Skeletal muscle satellite cell (primary cell): ENCODE measurements around the gene GJD4.

Experiments
- H3K27me3 ChIP-seq: 2 replicates; pipeline ENCODE4 v1.7.0; 2013; ENCODE audit warnings: low read length; ENCODE audit not compliant: control insufficient read depth, insufficient read depth
- H3K36me3 ChIP-seq: 2 replicates; pipeline ENCODE4 v1.7.0; 2013; ENCODE audit warnings: mild to moderate bottlenecking, control low read depth, low read length; ENCODE audit not compliant: insufficient read depth
- H3K4me1 ChIP-seq: 2 replicates; pipeline ENCODE4 v1.7.0; 2013; ENCODE audit warnings: low read length; ENCODE audit not compliant: control insufficient read depth, insufficient read depth
- H3K4me2 ChIP-seq: 2 replicates; pipeline ENCODE4 v1.7.0; 2013; ENCODE audit warnings: mild to moderate bottlenecking, low read length
- H3K4me3 ChIP-seq: 2 replicates; pipeline ENCODE4 v1.7.0; 2013; ENCODE audit warnings: low read length
- H3K9ac ChIP-seq: 2 replicates; pipeline ENCODE4 v1.7.0; 2013; ENCODE audit warnings: mild to moderate bottlenecking, low read depth, low read length, moderate library complexity
- H3K9me3 ChIP-seq: replicated peaks from 2 replicates; pipeline ENCODE4 v1.7.0; 2013; ENCODE audit warnings: mild to moderate bottlenecking, control low read depth, low read length

Gene GJD4

DNA sequence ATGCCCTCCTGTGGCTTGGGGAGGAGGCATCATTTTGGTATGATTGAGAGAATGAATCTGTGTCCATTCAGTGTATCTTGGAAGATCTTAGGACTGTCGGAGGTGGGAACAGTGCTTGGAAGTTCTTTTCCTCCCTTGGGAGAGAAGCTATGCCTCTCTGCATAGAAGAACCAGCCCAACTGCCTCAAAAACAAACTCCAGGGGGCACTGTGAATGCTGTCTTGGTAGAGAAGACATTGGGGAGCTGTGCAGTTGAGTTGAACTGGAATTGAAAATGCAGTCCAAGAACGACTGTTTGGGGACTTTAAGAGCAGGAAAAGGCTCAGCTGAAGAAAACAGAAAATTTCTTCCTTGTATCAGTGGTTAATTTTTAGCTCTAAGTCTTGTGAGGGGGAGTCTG is 4.9 kb upstream of the GJD4 start:
- no peak overlapping the region for H3K4me2 ChIP-seq

DNA sequence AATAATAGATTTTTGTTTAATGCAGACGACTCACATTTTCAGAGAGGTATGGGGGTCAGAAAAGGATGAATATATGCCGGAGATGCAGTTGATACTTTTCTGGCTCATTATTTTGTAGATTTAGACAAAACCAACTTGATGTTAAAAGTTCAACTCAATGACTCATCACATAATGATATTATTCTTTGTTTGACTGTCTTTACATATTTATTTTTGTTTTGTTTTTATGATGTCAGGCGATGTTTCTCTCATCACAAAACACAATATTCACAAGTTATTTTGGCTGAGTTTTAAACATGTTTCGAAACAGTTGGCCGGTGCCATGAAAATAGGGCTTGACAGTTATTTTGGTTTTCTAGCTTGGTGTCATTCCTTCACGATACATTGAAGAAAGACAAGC is 1.3 kb downstream of the GJD4 start:
- no peaks in the 10 kb centered on the region for H3K36me3 ChIP-seq
- H3K9ac ChIP-seq = no peak overlapping the region
- H3K4me2 ChIP-seq = peak overlapping the region; percentile 72
- no peak overlapping the region for H3K4me3 ChIP-seq
- peaks cover 15% of the 10 kb centered on the region for H3K4me1 ChIP-seq
- no peaks in the 10 kb centered on the region for H3K9me3 ChIP-seq
- H3K27me3 ChIP-seq = peaks cover 64% of the 10 kb centered on the region

More for the DNA sequence above, 4.9 kb upstream of the GJD4 start:
- Histone ChIP-seq H3K27me3 (peaks cover 39% of the 10 kb centered on the region), H3K4me3 (no peak overlapping the region), H3K4me1 (no peaks in the 10 kb centered on the region), H3K9ac (no peak overlapping the region), H3K36me3 (no peaks in the 10 kb centered on the region), H3K9me3 (no peaks in the 10 kb centered on the region)

DNA sequence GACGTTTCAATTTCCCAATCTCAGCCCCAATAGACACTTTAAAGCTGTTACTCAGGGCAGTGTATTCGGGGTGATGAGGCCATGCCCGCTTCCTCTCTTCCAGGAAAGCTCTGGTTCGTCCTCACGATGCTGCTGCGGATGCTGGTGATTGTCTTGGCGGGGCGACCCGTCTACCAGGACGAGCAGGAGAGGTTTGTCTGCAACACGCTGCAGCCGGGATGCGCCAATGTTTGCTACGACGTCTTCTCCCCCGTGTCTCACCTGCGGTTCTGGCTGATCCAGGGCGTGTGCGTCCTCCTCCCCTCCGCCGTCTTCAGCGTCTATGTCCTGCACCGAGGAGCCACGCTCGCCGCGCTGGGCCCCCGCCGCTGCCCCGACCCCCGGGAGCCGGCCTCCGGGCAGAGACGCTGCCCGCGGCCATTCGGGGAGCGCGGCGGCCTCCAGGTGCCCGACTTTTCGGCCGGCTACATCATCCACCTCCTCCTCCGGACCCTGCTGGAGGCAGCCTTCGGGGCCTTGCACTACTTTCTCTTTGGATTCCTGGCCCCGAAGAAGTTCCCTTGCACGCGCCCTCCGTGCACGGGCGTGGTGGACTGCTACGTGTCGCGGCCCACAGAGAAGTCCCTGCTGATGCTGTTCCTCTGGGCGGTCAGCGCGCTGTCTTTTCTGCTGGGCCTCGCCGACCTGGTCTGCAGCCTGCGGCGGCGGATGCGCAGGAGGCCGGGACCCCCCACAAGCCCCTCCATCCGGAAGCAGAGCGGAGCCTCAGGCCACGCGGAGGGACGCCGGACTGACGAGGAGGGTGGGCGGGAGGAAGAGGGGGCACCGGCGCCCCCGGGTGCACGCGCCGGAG is 2.6 kb downstream of the GJD4 start:
- peaks cover 15% of the 10 kb centered on the region for H3K4me1 ChIP-seq
- peak overlapping the region; percentile 58 for H3K4me3 ChIP-seq
- no peaks in the 10 kb centered on the region for H3K9me3 ChIP-seq
- no peak overlapping the region for H3K9ac ChIP-seq
- H3K36me3 ChIP-seq = no peaks in the 10 kb centered on the region
- peak overlapping the region; percentile 72 for H3K4me2 ChIP-seq
- H3K27me3 ChIP-seq = peaks cover 72% of the 10 kb centered on the region

DNA sequence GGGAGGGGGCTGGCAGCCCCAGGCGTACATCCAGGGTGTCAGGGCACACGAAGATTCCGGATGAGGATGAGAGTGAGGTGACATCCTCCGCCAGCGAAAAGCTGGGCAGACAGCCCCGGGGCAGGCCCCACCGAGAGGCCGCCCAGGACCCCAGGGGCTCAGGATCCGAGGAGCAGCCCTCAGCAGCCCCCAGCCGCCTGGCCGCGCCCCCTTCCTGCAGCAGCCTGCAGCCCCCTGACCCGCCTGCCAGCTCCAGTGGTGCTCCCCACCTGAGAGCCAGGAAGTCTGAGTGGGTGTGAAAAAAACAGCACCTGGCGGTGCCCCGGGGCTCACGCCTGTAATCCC is 3.2 kb downstream of the GJD4 start:
- Histone ChIP-seq H3K27me3 (peaks cover 73% of the 10 kb centered on the region), H3K36me3 (no peaks in the 10 kb centered on the region), H3K9ac (no peak overlapping the region), H3K4me2 (peak overlapping the region; percentile 72), H3K4me3 (peak overlapping the region; percentile 58), H3K9me3 (no peaks in the 10 kb centered on the region), H3K4me1 (peaks cover 15% of the 10 kb centered on the region)

DNA sequence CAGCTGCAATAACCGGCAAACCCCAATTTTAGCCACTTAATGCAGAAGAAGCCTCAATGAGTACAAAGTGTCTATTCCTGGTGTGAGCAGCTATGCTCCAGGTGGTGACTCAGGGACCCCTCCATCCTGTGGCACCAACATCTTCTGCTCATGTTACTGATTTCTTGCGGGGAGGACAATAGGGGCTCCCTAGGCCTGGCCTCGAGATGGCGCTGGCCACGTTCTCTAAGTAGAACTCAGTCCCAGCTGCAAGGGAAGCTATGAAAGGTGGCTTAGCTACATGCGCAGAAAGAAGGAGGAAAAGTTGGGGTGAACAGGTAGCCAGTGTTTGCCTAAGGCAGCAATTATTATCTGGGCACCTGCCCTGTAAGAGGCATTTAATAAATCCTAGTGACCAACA is 6.6 kb downstream of the GJD4 start:
- Histone ChIP-seq H3K9ac (no peak overlapping the region), H3K4me3 (no peak overlapping the region), H3K4me2 (no peak overlapping the region), H3K9me3 (no peaks in the 10 kb centered on the region), H3K36me3 (no peaks in the 10 kb centered on the region), H3K27me3 (peaks cover 69% of the 10 kb centered on the region), H3K4me1 (peaks cover 8% of the 10 kb centered on the region)

DNA sequence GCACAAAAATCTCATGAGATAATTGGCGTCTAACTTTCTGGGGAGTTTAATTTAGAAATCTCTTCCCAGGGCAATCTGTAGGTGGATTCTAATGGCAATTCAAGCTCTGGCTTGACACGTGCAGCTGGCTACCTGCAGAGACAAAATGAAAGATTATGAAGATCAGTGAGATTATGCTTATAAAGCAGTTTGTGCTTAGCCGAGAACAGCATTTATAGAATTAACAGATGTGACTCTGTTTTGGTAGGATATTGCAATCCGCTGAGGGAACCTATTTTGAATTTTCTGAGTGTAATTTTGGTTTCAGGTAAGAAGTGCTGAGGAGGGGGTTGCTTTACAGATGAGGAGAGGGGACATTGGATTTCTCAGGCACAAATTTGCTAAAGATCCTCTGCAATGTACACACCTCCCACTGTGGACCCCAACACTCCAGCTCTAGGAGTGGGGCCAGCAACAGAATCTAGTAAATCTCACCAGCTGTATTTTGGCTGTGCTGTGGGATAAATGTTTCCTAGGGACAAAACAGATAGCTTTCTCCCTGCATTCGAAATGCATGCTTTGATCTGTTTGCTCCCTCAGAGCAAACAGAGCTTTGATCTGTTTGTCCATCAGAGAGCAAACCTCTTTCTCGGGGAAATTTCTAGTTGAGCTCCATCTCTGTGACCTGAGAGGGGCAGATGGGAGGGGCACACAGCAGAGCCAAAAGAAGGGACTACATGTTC is 7.4 kb downstream of the GJD4 start:
- Histone ChIP-seq H3K9ac (no peak overlapping the region), H3K36me3 (no peaks in the 10 kb centered on the region), H3K9me3 (no peaks in the 10 kb centered on the region), H3K27me3 (peaks cover 63% of the 10 kb centered on the region), H3K4me1 (peaks cover under 1% of the 10 kb centered on the region), H3K4me2 (no peak overlapping the region), H3K4me3 (no peak overlapping the region)

DNA sequence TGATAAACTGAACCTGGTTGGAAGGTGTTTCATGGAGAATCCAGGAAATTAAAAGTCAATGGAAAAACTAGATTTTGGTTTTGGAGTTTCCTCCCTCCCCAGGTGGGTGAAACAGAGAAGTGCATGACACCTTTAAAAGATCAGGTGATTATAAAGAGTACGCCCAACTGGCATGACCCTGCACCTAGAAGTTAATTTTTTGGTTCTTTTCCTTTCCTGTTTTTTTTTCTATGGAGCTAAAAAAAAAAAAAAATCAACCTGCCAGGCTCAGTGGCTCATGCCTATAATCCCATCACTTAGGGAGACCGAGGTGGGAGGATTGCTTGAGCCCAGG is 7.9 kb downstream of the GJD4 start:
- H3K4me1 ChIP-seq = no peaks in the 10 kb centered on the region

DNA sequence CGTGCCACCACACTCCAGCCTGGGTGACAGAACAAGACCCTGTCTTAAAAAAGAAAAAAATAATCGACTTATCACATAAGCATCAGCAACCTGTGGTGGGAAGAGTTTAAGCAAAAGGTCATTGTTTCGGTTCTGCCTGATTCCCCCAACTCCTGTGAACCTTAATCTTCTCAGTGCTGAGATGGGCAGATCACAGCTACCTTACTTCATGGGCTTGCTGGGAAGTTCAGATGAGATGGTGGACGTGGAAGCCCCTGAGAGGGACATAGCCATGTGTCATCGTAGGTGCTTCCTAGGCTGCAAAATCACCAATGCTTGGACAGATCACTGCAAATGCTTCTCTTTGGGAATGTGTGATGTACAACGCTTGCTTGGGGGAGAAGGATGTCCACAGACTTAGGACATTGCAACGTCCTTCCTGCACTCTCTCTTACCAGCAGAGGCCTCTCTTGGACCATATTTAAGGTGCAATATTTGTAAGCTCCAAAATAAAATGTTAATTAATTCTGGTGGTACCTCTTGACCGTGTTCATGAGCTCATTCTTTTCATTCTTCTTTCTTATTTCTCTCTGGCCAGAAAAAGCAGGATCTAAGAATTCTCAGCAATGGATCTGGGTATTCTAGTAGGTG is 8.6 kb downstream of the GJD4 start:
- Histone ChIP-seq H3K4me2 (no peak overlapping the region), H3K4me1 (no peaks in the 10 kb centered on the region)

More for the DNA sequence above, 7.9 kb downstream of the GJD4 start:
- H3K9ac ChIP-seq = no peak overlapping the region
- no peaks in the 10 kb centered on the region for H3K9me3 ChIP-seq
- H3K27me3 ChIP-seq = peaks cover 59% of the 10 kb centered on the region
- H3K36me3 ChIP-seq = no peaks in the 10 kb centered on the region
- H3K4me2 ChIP-seq = no peak overlapping the region
- H3K4me3 ChIP-seq = no peak overlapping the region

DNA sequence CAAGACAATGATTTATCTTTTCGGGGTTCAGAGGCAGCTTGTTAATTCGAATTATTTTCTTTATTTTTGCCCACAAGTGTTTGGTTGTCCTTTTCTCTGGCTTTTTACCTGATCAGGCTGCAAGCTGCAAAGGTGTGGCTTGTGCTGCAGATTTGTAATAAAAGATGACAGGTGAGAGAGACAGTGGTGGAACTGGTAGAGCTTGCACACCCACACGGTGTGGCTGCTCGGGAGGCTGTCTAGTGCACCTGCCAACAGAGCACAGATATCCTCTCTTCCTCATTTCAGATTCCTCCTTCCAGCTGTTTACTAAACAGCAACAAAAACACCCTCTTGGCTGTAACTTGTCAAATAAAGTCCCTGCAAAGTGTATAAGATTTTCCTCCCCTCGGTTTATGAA is 9.2 kb downstream of the GJD4 start:
- Histone ChIP-seq H3K4me2 (no peak overlapping the region), H3K4me3 (no peak overlapping the region), H3K9me3 (no peaks in the 10 kb centered on the region), H3K36me3 (no peaks in the 10 kb centered on the region), H3K4me1 (no peaks in the 10 kb centered on the region), H3K27me3 (peaks cover 50% of the 10 kb centered on the region), H3K9ac (no peak overlapping the region)

More for the DNA sequence above, 8.6 kb downstream of the GJD4 start:
- Histone ChIP-seq H3K9me3 (no peaks in the 10 kb centered on the region), H3K4me3 (no peak overlapping the region), H3K27me3 (peaks cover 53% of the 10 kb centered on the region), H3K36me3 (no peaks in the 10 kb centered on the region), H3K9ac (no peak overlapping the region)

DNA sequence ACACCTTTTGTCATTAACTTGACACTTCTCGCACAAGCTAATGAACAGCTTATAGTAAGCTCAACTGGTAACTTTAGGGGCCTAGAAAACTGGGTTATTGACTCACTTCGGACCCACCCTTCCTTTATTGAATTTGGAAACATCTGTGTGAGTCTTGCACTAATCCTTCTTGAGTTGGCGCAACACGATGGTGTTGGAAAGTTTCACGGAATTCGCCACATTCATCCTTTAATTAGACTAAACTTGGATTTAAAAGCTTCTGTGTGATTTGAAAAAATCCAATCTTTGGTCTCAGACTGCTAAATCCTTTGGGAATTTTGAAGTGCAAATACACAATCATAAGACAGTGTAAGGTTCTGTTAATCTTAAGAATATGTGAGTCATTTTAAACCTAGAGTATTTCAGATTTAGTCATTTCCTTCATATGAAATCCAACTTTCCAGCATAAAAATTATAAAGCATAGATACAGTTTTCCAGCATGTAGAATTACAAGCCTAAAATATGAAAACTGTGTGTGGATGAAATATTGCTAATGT is 21.9 kb downstream of the GJD4 start:
- H3K9me3 ChIP-seq = no peaks in the 10 kb centered on the region
- H3K4me2 ChIP-seq = peak overlapping the region; percentile 16
- no peak overlapping the region for H3K9ac ChIP-seq
- no peak overlapping the region for H3K4me3 ChIP-seq
- no peaks in the 10 kb centered on the region for H3K27me3 ChIP-seq
- no peaks in the 10 kb centered on the region for H3K36me3 ChIP-seq
- peaks cover 14% of the 10 kb centered on the region for H3K4me1 ChIP-seq

DNA sequence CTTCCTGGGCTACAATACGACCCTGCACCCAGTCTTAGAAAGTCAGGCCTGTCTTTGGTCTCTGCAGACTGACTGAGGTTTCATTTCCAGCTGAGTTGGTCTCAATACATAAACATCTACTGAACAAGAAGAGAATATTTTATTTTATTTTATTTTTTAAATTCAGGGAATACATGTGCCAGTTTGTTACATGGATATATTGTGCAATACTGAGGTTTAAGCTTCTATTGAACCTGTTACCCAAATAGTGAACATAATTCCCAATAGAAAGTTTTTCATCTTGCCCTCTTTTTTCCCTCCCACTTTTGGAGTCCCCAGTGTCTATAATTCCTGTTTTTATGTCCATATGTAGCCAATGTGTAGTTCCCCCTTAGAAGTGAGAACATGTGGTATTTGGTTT is 26.3 kb downstream of the GJD4 start:
- Histone ChIP-seq H3K36me3 (no peaks in the 10 kb centered on the region), H3K27me3 (no peaks in the 10 kb centered on the region), H3K4me3 (no peak overlapping the region), H3K9me3 (no peaks in the 10 kb centered on the region), H3K4me2 (no peak overlapping the region), H3K9ac (no peak overlapping the region), H3K4me1 (peaks cover 14% of the 10 kb centered on the region)
